Measurements from ENCODE around the gene MEIOSIN.

MEIOSIN gene

GRCh38 chr19:45763691-45764294, 30.6 kb downstream of the MEIOSIN start:
- no peak for DNase-seq

GRCh38 chr19:45764475-45764874, 31.2 kb downstream of the MEIOSIN start:
- no peak for DNase-seq

GRCh38 chr19:45764945-45765701, 31.9 kb downstream of the MEIOSIN start:
- no peak for DNase-seq

GRCh38 chr19:45765702-45766295, 32.6 kb downstream of the MEIOSIN start:
- DNase-seq = no peak

- no peak for DNase-seq
Measured at GRCh38 chr19:45766296-45766868, 33.1 kb downstream of the MEIOSIN start.

- DNase-seq = no peak
Measured at GRCh38 chr19:45766869-45767346, 33.7 kb downstream of the MEIOSIN start.

- DNase-seq = peak in 1 of 58 donors; percentile 34
Measured at GRCh38 chr19:45767410-45767880, 34.2 kb downstream of the MEIOSIN start.

- peak in 24 of 58 donors; percentile 7 to 62 (median 30) for DNase-seq
Measured at GRCh38 chr19:45767881-45768654, 34.8 kb downstream of the MEIOSIN start.

- DNase-seq = peak in 3 of 58 donors; percentile 37 to 62 (median 42)
Measured at GRCh38 chr19:45768655-45768983, 35.4 kb downstream of the MEIOSIN start.

- DNase-seq = peak; percentile 38 to 98 (median 92)
Measured at GRCh38 chr19:45768984-45769782, 35.9 kb downstream of the MEIOSIN start, which contains the start of gene SIX5. Gene SIX5, minus strand, starts transcription at chr19:45769252. Its CDS starts 408 bp downstream, at chr19:45768844.

- peak in 37 of 58 donors; percentile 40 to 84 (median 61) for DNase-seq
Measured at GRCh38 chr19:45769821-45770191, 36.6 kb downstream of the MEIOSIN start.

- DNase-seq = peak; percentile 40 to 96 (median 89)
Measured at GRCh38 chr19:45770192-45771101, 37.2 kb downstream of the MEIOSIN start.

GRCh38 chr19:45771311-45771933, 38.2 kb downstream of the MEIOSIN start:
- DNase-seq = peak in 2 of 58 donors; percentile 39 to 47

- no peak for DNase-seq
Measured at GRCh38 chr19:45772130-45772840, 39.0 kb downstream of the MEIOSIN start.

GRCh38 chr19:45772912-45773311, 39.7 kb downstream of the MEIOSIN start:
- DNase-seq = no peak

GRCh38 chr19:45773384-45773783, 40.1 kb downstream of the MEIOSIN start:
- no peak for DNase-seq

GRCh38 chr19:45774765-45775164, 41.5 kb downstream of the MEIOSIN start:
- no peak for DNase-seq

All from anterior cingulate cortex (tissue), 58 donors.